ENCODE data around the gene FCER2.

Gene FCER2

GRCh38 chr19:7699417-7700401, 2.2 kb downstream of the FCER2 start:
- DNase-seq (ENCODE audit: extremely low read depth, low read depth), result no peak
- no peak for TF ChIP-seq CTCF (IDR thresholded peaks at IDR 0.05; ENCODE audit: low read depth, low read length)

GRCh38 chr19:7699003-7699402, 2.9 kb downstream of the FCER2 start:
- no peak for TF ChIP-seq CTCF (IDR thresholded peaks at IDR 0.05; ENCODE audit: low read depth, low read length)
- DNase-seq (ENCODE audit: extremely low read depth, low read depth), result no peak

GRCh38 chr19:7698583-7698982, 3.3 kb downstream of the FCER2 start:
- DNase-seq (ENCODE audit: extremely low read depth, low read depth), result no peak
- TF ChIP-seq CTCF (IDR thresholded peaks at IDR 0.05; ENCODE audit: low read depth, low read length), result no peak

GRCh38 chr19:7697721-7698287, 4.1 kb downstream of the FCER2 start:
- TF ChIP-seq CTCF (IDR thresholded peaks at IDR 0.05; ENCODE audit: low read depth, low read length), result no peak
- no peak for DNase-seq (ENCODE audit: extremely low read depth, low read depth)

GRCh38 chr19:7694499-7694898, 7.4 kb downstream of the FCER2 start:
- no peak for DNase-seq (ENCODE audit: extremely low read depth, low read depth)
- no peak for TF ChIP-seq CTCF (IDR thresholded peaks at IDR 0.05; ENCODE audit: low read depth, low read length)

- TF ChIP-seq CTCF (IDR thresholded peaks at IDR 0.05; ENCODE audit: low read depth, low read length), result no peak
Observed at GRCh38 chr19:7692417-7693088, 9.4 kb downstream of the FCER2 start.

GRCh38 chr19:7691497-7691896, 10.4 kb downstream of the FCER2 start:
- no peak for TF ChIP-seq CTCF (IDR thresholded peaks at IDR 0.05; ENCODE audit: low read depth, low read length)
- no peak for DNase-seq (ENCODE audit: extremely low read depth, low read depth)

More at GRCh38 chr19:7692417-7693088, 9.4 kb downstream of the FCER2 start:
- no peak for DNase-seq (ENCODE audit: extremely low read depth, low read depth)
